ENCODE measurements around the gene TMEM120A.

Gene TMEM120A

GRCh38 chr7:75950111-75950681 lies 44.2 kb downstream of the TMEM120A start:
- Histone ChIP-seq H3K9ac (ENCODE audit: low read length) (no peak overlapping the region), H2AK5ac (ENCODE audit: low read length) (no peak overlapping the region), H3K9me3 (ENCODE audit: insufficient read depth, low read depth, low read length) (peaks cover 4% of the 10 kb centered on the region), H4K91ac (ENCODE audit: low read depth, low read length) (no peak overlapping the region), H3K4ac (ENCODE audit: low read depth, low read length) (no peak overlapping the region), H4K12ac (ENCODE audit: low read depth, low read length) (no peak overlapping the region), H3K4me3 (ENCODE audit: low read depth, low read length) (no peak overlapping the region), H3K79me1 (ENCODE audit: low read length) (peaks cover 2% of the 10 kb centered on the region), H3K23ac (ENCODE audit: low read length) (no peak overlapping the region), H2BK5ac (ENCODE audit: low read depth, low read length, poor library complexity) (no peak overlapping the region), H3K4me2 (ENCODE audit: low read length) (no peak overlapping the region), H2AFZ (ENCODE audit: insufficient read depth, low read length, poor library complexity) (no peak overlapping the region), H3K14ac (ENCODE audit: low read length) (no peak overlapping the region), H3K27ac (ENCODE audit: low read depth, low read length) (no peak overlapping the region), H3K4me1 (ENCODE audit: control insufficient read depth in 1 of 2, insufficient read depth in 2 of 2, low read length in 2 of 2) (peaks cover 7% of the 10 kb centered on the region in 2 experiments), H3K27me3 (ENCODE audit: insufficient read depth, low read length) (no peaks in the 10 kb centered on the region), H3K18ac (ENCODE audit: low read length) (no peak overlapping the region), H2BK12ac (ENCODE audit: low read length) (no peak overlapping the region), H3K79me2 (ENCODE audit: control insufficient read depth, insufficient read depth, low read length, poor library complexity) (no peaks in the 10 kb centered on the region), H3K36me3 (ENCODE audit: control insufficient read depth in 1 of 2, insufficient read depth in 2 of 2, low read length in 2 of 2) (peaks cover 11 to 14% of the 10 kb centered on the region in 2 experiments), H4K8ac (ENCODE audit: low read depth, low read length) (no peak overlapping the region), H2BK120ac (ENCODE audit: insufficient read depth, low read length, poor library complexity) (no peak overlapping the region)
- no peak for DNase-seq
- WGBS (ENCODE audit: extremely low coverage, insufficient coverage, insufficient read length): no CpG with 5 or more reads among the region's 15 CpGs

- H4K12ac ChIP-seq (ENCODE audit: low read depth, low read length): no peak overlapping the region
- DNase-seq: no peak
- no peak overlapping the region for H2BK12ac ChIP-seq (ENCODE audit: low read length)
- no peaks in the 10 kb centered on the region for H3K79me2 ChIP-seq (ENCODE audit: control insufficient read depth, insufficient read depth, low read length, poor library complexity)
- H3K36me3 ChIP-seq (ENCODE audit: control insufficient read depth in 1 of 2, insufficient read depth in 2 of 2, low read length in 2 of 2): peaks cover 2 to 5% of the 10 kb centered on the region in 2 experiments
- H3K4me1 ChIP-seq (ENCODE audit: control insufficient read depth in 1 of 2, insufficient read depth in 2 of 2, low read length in 2 of 2): peaks cover 7 to 10% of the 10 kb centered on the region in 2 experiments
- no peak overlapping the region for H2BK120ac ChIP-seq (ENCODE audit: insufficient read depth, low read length, poor library complexity)
- peaks cover 2% of the 10 kb centered on the region for H3K79me1 ChIP-seq (ENCODE audit: low read length)
- H3K27ac ChIP-seq (ENCODE audit: low read depth, low read length): no peak overlapping the region
- H3K9me3 ChIP-seq (ENCODE audit: insufficient read depth, low read depth, low read length): peaks cover 2% of the 10 kb centered on the region
- no peak overlapping the region for H2BK5ac ChIP-seq (ENCODE audit: low read depth, low read length, poor library complexity)
- no peak overlapping the region for H3K4ac ChIP-seq (ENCODE audit: low read depth, low read length)
- no peak overlapping the region for H4K91ac ChIP-seq (ENCODE audit: low read depth, low read length)
- H3K27me3 ChIP-seq (ENCODE audit: insufficient read depth, low read length): no peaks in the 10 kb centered on the region
- H3K14ac ChIP-seq (ENCODE audit: low read length): no peak overlapping the region
- no peak overlapping the region for H3K4me3 ChIP-seq (ENCODE audit: low read depth, low read length)
- H4K8ac ChIP-seq (ENCODE audit: low read depth, low read length): no peak overlapping the region
- H3K23ac ChIP-seq (ENCODE audit: low read length): no peak overlapping the region
- no CpG with 5 or more reads among the region's 9 CpGs for WGBS (ENCODE audit: extremely low coverage, insufficient coverage, insufficient read length)
- no peak overlapping the region for H2AK5ac ChIP-seq (ENCODE audit: low read length)
- no peak overlapping the region for H3K4me2 ChIP-seq (ENCODE audit: low read length)
- no peak overlapping the region for H2AFZ ChIP-seq (ENCODE audit: insufficient read depth, low read length, poor library complexity)
- no peak overlapping the region for H3K18ac ChIP-seq (ENCODE audit: low read length)
- no peak overlapping the region for H3K9ac ChIP-seq (ENCODE audit: low read length)
Measured at GRCh38 chr7:75948179-75948578, 46.2 kb downstream of the TMEM120A start.

DNA sequence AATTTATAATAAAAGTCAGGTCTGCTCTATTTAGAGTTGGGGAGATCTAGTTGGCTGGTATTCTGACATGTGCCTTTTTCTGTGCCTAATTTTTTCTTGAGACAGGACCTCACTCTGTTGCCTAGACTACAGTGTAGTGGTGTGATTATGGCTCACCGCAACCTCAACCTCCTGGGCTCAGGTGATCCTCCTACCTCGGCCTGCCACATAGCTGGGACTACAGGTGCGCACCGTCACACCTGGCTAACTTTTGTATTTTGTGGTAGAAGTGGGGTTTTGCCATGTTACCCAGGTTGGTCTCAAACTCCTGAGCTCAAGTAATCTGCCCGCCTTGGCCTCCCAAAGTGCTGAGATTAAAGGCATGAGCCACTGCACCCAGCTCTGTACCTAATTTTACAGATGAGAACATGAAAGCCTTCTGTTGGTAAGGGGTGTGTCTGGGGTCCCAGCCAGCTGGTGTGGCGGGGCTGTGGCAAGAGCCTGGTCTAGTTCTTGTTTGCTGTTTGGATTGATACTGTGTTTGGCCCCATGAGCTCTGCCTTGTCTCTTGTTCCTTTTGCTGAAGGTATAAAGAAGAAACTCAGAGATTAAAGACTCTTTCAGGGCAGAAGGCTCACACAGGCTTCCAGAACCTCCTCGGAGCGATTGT lies 48.1 kb downstream of the TMEM120A start:
- H3K18ac ChIP-seq (ENCODE audit: low read length): no peak overlapping the region
- no peak overlapping the region for H2BK5ac ChIP-seq (ENCODE audit: low read depth, low read length, poor library complexity)
- no peak overlapping the region for H3K23ac ChIP-seq (ENCODE audit: low read length)
- H4K8ac ChIP-seq (ENCODE audit: low read depth, low read length): no peak overlapping the region
- H3K79me2 ChIP-seq (ENCODE audit: control insufficient read depth, insufficient read depth, low read length, poor library complexity): no peaks in the 10 kb centered on the region
- no peak overlapping the region for H3K27ac ChIP-seq (ENCODE audit: low read depth, low read length)
- DNase-seq: no peak
- H3K9me3 ChIP-seq (ENCODE audit: insufficient read depth, low read depth, low read length): peaks cover 2% of the 10 kb centered on the region
- H3K4me3 ChIP-seq (ENCODE audit: low read depth, low read length): no peak overlapping the region
- no CpG with 5 or more reads among the region's 8 CpGs for WGBS (ENCODE audit: extremely low coverage, insufficient coverage, insufficient read length)
- peaks cover 5 to 7% of the 10 kb centered on the region in 2 experiments for H3K4me1 ChIP-seq (ENCODE audit: control insufficient read depth in 1 of 2, insufficient read depth in 2 of 2, low read length in 2 of 2)
- no peak overlapping the region for H4K91ac ChIP-seq (ENCODE audit: low read depth, low read length)
- no peak overlapping the region for H2AFZ ChIP-seq (ENCODE audit: insufficient read depth, low read length, poor library complexity)
- no peak overlapping the region for H3K14ac ChIP-seq (ENCODE audit: low read length)
- H3K4me2 ChIP-seq (ENCODE audit: low read length): no peak overlapping the region
- H3K4ac ChIP-seq (ENCODE audit: low read depth, low read length): no peak overlapping the region
- no peak overlapping the region for H2BK120ac ChIP-seq (ENCODE audit: insufficient read depth, low read length, poor library complexity)
- H4K12ac ChIP-seq (ENCODE audit: low read depth, low read length): no peak overlapping the region
- no peak overlapping the region for H2BK12ac ChIP-seq (ENCODE audit: low read length)
- peaks cover 2 to 5% of the 10 kb centered on the region in 2 experiments for H3K36me3 ChIP-seq (ENCODE audit: control insufficient read depth in 1 of 2, insufficient read depth in 2 of 2, low read length in 2 of 2)
- H3K27me3 ChIP-seq (ENCODE audit: insufficient read depth, low read length): no peaks in the 10 kb centered on the region
- H3K79me1 ChIP-seq (ENCODE audit: low read length): peaks cover 2% of the 10 kb centered on the region
- H3K9ac ChIP-seq (ENCODE audit: low read length): no peak overlapping the region
- H2AK5ac ChIP-seq (ENCODE audit: low read length): no peak overlapping the region

- no peak for DNase-seq
- Histone ChIP-seq H3K4me3 (ENCODE audit: low read depth, low read length) (no peak overlapping the region), H2AFZ (ENCODE audit: insufficient read depth, low read length, poor library complexity) (no peak overlapping the region), H2AK5ac (ENCODE audit: low read length) (no peak overlapping the region), H3K4me1 (ENCODE audit: control insufficient read depth in 1 of 2, insufficient read depth in 2 of 2, low read length in 2 of 2) (peaks cover 5 to 6% of the 10 kb centered on the region in 2 experiments), H2BK12ac (ENCODE audit: low read length) (no peak overlapping the region), H3K79me1 (ENCODE audit: low read length) (peaks cover 2% of the 10 kb centered on the region), H3K79me2 (ENCODE audit: control insufficient read depth, insufficient read depth, low read length, poor library complexity) (no peaks in the 10 kb centered on the region), H3K27me3 (ENCODE audit: insufficient read depth, low read length) (no peaks in the 10 kb centered on the region), H3K27ac (ENCODE audit: low read depth, low read length) (no peak overlapping the region), H3K18ac (ENCODE audit: low read length) (no peak overlapping the region), H4K12ac (ENCODE audit: low read depth, low read length) (no peak overlapping the region), H3K9ac (ENCODE audit: low read length) (no peak overlapping the region), H3K23ac (ENCODE audit: low read length) (no peak overlapping the region), H3K14ac (ENCODE audit: low read length) (no peak overlapping the region), H2BK120ac (ENCODE audit: insufficient read depth, low read length, poor library complexity) (no peak overlapping the region), H3K4ac (ENCODE audit: low read depth, low read length) (no peak overlapping the region), H4K8ac (ENCODE audit: low read depth, low read length) (no peak overlapping the region), H3K9me3 (ENCODE audit: insufficient read depth, low read depth, low read length) (peaks cover 2% of the 10 kb centered on the region), H4K91ac (ENCODE audit: low read depth, low read length) (no peak overlapping the region), H2BK5ac (ENCODE audit: low read depth, low read length, poor library complexity) (no peak overlapping the region), H3K4me2 (ENCODE audit: low read length) (no peak overlapping the region), H3K36me3 (ENCODE audit: control insufficient read depth in 1 of 2, insufficient read depth in 2 of 2, low read length in 2 of 2) (peaks cover 2 to 8% of the 10 kb centered on the region in 2 experiments)
- no CpG with 5 or more reads among the region's 8 CpGs for WGBS (ENCODE audit: extremely low coverage, insufficient coverage, insufficient read length)
Measured at GRCh38 chr7:75945297-75946168, 48.9 kb downstream of the TMEM120A start.
